HG03469 (cell line): ENCODE measurements around the gene ACYP2.

Source experiments
- ATAC-seq: cut with Tn5 transposase; IDR thresholded peaks from one replicate; pipeline ENCODE4 v1.9.1; 2021; ENCODE audit warnings: mild to moderate bottlenecking, moderate library complexity, moderate number of reproducible peaks; ENCODE audit not compliant: unreplicated experiment

The ACYP2 gene

DNA sequence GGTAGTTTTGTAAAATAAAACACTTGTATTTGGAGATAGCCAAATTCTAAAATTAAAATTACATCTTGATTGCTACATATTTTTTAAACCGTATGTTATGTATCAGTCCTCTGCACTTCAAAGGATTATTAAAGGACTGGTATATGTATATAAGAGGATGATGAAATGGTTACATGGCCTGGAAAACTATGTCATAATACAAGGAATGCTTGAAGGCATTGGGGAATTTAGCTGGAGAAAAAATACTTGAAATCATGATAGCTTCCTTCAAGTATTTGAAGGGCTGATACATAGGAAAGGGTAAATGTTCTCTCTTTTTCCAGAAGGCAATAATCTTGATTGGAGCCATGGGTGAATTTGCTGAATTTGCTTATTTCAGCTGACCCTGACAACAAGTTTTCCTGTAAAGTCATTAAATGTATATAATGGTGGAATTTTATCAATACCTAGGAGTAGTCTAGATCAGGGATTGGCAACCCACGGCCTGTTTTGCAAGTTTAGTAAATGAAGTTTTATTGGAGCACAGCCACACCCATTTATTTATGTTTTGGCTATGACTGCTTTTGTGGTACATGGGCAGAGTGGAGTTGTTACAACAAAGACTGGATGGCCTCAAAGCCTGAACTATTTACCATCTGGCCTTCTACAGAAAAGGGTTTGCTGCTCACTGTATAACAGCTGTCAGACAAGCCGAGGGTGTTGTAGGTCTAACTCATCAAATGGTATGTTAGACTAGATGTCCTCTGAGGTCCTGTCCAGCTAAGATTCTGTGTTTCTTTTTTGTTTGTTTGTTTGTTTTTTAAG is 34.4 kb downstream of the ACYP2 start:
- no peak for ATAC-seq

DNA sequence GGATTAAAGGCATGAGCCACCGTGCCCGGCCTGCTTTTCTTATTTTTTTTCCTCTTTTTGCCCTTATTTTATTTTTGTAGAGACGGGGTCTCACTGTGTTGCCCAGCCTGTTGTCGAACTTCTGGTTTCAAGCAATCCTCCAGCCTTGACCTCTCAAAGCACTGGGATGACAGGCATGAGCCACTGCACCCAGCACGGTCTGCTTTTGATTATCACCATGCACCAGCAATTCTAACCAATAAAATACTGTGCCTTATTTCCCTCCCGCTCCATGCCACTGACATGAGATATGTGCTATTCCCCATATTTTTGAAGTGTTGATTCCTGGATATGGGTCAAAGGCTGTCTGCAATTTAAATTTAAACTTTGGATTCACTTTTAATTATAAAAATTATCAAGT is 42.9 kb downstream of the ACYP2 start:
- ATAC-seq = no peak

DNA sequence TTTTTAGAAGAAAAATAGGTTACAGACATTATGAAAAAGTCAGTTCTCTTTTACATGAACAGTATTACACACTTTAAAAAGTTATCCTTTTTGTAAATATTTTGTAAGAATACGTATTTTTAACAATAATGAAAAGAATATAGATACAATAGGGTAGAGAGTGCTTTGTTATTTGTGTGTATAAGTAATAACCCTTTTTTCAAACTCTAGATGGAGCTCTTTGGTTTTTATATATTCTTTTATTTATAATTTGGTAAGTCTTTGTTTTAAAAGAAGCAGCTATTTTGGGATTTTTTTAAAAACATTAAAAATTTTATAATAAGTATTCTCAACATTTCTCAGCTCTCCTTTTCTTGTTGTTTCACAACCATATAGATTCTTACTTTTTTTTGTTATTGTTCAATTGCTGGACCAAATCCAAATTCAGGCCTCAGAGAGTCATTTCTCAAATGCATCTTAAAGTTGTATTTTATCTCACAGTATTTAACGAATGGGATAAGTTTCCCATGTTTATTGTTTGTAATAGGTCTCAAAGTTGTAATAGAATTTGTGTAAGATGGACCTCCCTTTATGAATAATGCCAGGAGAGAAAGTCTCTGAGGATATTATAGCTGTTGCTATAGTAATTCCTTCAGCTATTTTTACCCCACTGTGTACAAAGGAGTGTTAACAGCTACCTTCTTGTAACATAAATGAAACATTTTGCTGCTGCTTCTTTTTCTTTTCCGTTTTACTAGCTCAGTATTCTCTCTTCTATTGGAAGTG is 46.4 kb downstream of the ACYP2 start:
- ATAC-seq = no peak

DNA sequence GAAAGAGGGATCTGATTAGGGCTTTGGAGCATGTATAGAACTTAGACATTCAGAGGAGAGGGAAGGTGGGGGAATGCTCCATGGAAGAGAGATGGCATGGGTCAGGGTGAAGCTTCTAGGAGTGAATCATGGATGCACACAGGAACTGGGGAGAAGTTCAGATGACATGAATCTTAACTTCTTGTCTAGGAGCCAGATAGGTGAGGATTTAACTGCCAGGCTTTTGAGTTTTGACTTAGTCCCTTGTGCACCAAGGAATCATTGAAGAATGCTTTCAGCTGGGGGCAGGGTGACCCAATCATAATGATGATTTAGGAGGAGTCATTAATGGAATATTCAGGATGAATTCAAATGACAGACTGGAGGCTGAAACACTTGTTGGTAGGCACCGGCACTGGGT is 48.7 kb downstream of the ACYP2 start:
- no peak for ATAC-seq

DNA sequence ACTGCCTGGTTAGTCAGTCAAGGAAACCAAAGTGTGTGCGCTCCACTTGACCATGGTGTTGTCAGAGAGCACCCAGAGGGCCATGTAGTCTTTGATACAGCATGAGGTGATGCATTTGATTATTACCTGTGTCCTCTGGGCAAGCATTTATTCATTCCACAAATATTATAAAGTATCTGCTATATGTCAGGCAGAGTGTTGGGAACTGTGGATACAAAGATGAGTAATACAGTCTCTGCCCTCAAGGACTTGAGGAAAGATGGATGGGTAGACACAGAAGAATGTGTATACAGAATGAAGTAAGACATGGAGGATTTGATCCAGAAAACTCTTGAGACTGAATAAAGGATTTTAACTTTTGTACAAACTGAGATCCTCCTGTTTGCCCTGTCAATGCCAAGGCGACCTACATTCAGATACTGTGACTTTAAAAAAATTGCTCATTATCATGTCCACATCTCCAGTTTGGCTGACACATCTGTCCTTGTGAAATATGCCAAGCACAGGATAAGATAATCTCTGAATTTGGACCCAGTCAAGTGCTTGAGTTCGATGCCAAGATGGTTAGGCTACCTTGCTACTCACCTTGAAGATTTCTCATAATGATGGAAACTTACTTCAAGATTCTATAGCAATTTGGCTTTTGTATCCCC is 50.8 kb downstream of the ACYP2 start:
- ATAC-seq = no peak

DNA sequence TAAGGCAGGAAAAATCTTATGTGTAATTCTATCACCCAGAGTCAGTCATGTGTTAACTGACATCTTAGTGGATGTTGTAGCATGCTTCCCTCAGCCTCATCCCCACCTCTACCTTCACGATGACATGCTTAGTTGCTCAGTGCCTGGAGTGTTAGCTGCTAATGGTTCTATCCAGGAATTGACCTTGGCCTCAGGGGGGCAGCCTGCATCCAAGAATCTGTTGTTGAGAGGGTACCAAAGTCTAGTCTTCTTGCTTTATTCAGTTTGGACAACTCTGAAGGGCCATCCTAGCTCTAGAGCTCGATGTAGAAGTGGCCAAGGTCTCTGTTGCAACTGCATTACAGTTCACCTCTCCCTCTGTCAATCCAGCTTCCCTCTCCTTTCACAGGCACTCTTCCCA is 61.2 kb downstream of the ACYP2 start:
- no peak for ATAC-seq

DNA sequence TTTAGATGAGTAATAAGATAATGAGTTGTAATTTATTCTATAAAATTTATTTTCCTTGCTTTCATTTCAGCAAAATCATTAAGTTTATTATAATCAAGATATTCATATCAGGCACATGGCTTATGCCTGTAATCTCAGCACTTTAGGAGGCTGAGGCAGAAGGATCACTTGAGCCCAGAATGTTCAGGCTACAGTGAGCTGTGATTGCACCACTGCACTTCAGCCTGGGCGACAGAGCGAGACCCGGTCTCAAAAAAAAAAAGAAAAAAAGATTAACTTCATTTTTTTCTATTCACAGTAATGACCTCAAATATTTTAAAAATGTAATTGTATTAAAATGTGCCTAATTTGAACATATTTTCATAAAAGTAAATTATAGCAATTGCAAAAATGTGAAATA is 67.9 kb downstream of the ACYP2 start:
- no peak for ATAC-seq

DNA sequence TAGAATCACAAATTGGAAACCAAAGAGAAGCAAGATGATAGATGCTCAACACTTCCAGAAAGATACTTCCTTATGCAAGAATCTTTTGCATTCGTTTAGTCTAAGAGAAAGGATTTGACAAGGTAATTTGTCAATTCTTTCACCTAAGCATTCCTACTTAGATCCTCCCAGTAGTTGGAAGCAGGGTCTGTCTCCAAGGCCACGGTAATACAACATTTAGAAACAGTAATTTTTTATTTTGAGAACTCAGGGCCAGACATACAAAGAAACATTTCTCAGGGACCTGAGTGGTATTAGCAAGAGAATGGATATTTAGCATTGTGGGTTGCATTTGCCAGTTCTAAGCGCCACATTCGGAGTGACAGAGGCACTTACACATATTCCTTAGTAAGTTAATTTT is 68.6 kb downstream of the ACYP2 start:
- ATAC-seq = no peak

DNA sequence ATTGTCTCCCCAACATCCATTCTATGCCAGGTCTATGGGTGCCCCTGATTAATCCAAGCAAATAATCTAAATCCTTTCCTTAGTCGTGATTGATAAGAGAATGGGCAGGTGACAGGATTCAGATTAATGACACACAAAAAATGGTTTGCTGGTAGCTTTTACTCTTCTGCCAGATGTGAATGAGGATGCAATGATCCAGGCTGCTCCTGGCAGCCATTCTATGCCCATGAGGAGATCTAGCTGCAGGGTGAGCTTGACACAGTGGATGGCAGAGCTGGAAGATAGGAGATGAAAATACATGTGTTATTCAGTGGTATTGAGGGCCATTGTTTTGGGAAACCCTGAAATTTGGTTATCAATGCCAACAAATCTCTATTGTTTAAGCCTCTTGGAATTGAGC is 69.7 kb downstream of the ACYP2 start:
- ATAC-seq = no peak

DNA sequence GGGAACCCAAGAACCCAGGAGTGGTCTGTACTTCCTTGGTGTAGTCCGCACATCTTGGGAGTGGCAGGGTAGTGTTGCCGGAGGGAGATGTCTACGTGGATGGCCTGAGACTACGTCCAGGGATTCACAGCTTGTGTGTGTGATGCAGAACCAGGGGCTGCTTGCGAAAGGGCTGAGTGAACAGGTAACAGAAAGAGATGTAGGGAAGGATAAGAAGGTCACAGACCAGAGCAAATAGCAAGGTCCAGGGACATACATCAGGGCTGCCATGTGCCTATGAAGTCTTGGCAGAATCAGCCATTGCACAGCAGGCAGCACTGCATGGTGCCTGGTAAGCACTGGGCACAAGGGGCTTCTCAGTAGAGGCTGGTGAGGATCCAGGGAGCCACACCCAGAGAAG is 71.9 kb downstream of the ACYP2 start:
- no peak for ATAC-seq

DNA sequence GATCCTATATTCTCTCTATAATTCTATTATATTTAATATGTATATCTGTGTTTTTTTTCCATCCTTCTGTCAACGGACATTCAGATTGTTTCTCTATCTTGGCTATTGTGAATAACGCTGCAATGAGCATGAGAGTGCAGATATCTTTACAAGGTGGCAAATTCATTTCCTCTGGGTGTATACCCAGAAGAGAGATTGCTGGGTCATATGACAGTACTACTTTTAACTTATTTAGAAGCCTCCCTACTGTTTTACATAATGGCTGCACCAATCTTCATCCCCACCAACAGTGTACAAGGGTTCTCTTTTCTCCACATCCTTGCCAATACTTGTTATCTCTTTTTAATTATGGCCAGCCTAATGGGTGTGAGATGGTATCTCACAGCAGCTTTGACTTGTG is 74.1 kb downstream of the ACYP2 start:
- no peak for ATAC-seq

DNA sequence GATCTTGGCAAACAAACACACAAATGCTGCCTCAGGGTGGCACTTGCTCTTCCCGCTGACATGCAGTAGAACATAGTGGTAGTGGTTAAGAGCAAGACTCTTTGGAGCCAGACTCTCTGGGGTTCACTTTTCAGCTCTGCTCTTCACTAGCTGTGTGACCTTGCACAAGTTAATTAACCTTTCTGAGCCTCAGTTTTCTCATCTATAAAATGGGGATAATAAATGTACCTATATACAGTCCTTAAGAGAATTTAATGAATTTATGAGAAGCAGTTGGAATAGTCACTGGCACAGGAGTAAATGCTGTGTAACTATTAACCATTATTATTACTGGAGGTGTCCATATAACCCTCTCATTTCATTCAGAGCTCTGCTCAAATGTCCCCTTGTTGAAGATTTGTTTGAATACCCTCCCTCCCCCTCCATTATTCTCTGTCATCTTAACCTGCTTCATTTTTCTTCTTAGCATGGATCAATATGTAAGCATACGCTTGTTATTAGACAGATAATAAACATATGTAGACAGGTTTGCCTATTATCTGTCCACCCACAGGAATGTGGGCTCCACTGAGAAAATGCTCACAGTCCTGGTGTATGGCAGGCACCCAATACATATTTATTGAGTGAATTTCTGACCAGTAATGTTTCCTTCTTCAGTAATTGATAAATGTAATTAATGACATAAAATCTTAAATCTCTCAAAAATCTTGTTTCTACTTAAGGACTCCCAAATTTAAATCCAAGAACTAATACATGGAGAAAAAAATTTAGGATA is 76.1 kb downstream of the ACYP2 start:
- no peak for ATAC-seq

DNA sequence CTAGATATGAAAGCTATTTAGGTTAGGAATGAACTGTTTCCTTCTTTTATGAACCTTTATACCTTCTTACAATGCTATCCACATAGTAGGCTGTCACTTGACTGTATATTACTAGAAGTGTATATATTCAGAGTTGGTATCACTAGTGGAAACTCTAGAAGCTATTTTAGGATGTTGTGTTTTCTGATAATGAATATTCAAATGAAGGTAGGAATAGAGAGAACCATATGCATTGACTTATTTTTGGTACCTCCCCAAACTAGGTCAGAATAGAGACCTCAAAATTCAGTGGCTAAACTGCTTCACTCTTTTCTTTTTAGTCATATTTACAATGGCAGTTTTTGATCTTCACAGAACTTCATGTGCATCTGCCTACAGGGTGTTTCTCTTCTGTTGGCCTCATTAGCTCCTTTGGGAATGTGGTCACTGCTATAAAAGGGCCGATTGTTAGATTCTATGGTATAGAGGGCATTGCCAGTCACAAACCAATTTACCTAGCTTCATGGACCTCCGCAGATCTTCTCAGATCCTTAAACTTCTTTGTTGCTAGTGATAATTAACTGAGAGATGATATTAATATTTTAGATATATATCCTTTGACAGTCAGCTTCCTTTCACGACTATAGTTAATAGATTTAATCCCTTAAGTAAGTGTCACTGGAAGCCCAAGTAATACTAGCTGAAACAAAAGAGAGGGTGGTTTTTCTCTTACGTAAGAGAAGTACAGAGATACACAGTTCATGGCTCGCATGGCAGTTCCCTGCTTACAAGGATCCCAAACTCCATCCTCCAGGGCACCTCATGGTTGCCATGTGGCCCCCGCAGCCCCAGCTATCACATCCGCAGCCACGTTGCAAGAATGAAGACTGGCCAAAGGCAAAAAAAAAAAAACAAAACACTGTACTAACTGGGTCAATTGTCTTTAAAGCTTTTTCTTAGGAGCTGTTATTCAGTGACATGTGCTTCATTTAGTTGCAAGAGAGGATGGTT is 79.6 kb downstream of the ACYP2 start:
- ATAC-seq = no peak

DNA sequence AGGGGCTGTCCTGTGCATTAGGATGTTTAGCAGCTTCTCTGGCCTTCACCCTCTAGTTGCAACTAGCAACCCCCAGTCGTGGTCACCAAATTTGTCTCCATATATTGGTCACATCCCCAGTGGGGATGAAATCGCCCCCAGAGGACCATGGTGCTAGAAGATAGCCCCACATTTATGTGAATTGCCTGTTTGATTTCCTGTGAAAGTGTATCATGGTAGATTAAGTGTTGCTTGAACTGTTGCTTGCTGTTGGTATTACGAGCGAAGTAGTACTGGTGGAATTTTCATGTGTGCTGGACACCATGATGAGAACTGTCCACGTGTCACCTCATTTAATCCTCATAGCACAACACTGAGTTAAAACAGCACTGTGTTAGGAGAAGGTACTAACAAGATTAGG is 81.2 kb downstream of the ACYP2 start:
- ATAC-seq = no peak

DNA sequence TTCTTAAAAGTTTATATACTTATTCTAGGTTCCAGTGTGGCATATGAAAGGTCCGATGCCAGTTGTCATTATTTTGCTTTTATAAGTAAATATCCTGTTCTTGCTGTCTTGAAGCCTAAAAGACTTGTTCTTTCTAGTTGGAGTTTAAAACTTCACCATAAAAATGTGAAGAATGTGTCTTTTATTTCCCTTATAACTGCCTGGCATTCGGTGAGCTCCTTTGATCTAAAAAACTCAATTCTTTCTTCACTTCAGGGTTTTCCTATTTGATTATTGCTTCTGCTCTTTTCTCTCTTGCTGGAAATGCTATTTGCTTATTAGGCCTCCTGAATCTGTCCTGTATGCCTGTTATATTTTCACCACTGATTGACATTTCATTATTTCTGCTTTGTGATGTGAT is 89.1 kb downstream of the ACYP2 start:
- ATAC-seq = no peak

DNA sequence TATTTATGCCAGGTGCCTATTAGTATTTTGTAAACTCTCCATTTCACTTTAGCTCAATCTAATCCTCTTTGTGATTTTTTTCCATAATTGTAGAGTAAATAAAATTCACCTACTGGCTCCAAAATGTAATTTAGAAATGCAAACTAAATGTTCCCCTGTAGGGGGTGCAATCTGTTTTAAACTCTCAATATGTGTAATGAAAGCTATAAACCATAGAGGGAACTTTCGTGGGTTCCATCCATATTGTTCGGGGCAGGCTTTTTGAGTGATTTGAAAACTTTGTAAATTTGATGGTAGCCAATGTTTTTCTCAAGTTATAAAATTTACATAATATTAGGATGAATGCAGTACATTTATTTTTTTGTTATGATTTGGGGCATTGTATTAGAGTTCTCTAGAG is 91.2 kb downstream of the ACYP2 start:
- ATAC-seq = no peak

DNA sequence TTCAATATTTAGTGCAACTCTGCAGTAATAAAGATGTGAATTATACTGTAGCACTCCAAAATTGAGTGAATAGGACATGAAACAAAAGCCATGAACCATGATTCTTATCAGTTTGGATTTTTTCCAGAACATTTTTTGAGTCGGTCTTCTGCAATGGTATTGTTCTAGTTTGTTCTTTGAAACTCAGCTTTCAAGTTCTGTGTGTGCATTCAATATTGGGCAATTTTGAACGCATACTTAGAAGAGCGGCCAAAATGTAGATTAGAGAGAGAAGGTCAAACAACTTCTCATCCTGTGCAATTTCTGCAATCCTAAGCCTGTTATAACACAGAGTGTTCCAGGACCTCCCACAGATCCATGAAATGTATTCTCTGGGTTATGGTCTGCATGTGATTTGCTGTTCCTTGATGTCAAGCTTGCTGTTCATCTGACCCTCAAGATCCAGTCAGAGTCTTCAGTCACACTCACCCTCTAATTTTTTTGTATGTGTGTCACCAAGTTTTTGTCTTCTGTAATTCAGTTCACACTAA is 92.3 kb downstream of the ACYP2 start:
- no peak for ATAC-seq

DNA sequence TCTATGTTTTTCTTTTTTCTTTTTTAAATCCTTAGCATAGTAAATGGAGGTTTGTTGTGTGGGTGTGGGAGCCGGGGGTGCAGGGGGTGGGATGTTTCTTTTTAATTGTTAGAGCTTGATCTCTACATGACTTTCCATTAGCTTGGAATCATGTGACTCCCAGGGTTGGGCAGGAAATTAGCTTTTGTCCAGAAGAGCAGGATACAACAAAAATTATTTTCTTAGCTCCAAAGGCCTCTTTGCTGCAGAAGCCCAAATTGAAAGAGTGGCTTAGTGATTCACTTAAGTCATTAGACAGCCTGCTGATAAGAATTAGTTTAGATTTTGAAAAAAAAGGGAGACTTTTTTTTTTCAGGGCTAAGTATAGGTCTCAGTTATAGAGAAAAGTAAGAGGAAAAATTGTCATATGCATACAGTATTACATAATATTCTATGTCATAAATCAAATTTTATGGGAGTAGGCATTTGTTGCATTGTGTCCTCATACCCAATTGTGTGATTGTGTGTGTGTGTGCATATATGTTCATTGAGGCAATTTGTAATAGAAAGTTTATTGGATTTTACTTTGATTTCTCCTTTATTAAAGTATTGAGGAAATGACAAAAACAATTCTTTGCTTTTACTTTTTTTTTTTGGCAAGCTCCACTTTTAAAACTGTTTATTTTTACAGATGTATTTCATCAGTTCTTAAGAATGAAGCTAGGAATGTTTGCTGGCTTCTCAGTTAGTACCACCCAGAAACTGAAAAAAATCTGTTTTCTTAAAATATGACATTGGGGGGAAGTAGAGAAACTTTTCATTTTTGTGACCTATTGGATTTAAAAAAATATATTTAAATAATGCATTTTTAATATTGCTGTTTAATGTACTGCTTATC is 93.2 kb downstream of the ACYP2 start:
- ATAC-seq = no peak

DNA sequence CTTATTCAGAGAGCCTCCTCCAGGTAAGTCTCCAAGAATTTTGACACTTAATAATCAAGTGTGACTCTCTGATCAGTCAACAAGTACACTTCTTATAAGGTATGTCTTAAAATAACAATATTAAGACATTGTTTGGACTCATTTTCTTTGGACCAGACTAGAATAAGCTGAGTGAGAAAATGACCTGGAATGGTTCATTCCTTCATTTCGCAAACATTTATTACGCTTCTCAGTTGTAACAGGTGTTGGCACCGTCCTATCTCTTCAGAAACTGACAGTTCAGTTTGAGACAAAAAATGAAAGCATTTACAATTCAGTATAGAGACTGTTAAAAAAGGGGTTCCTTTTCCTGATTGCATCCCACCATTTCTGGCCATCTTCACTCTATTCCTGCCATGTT is 94.0 kb downstream of the ACYP2 start:
- no peak for ATAC-seq
